SK-N-SH treated with all-trans-retinoic acid at 6 μM for 48 hours (cell line): ENCODE measurements around the gene TMEM213.

Experiments
- ARNTL ChIP-seq: fragments of 450-650 bp; formaldehyde crosslinking; IDR thresholded peaks from 2 replicates; pipeline ENCODE4 v1.5.0; 2020; ENCODE audit warnings: low read depth, mild to moderate bottlenecking, moderate library complexity, borderline replicate concordance
- ISL1 ChIP-seq: fragments of 250-450 bp; sonication (Bioruptor Pico); IDR thresholded peaks from 2 replicates; pipeline ENCODE4 v2.1.2; 2022; ENCODE audit warnings: mild to moderate bottlenecking, moderate library complexity
- OSR1 ChIP-seq: fragments of 250-450 bp; sonication (Bioruptor Pico); IDR thresholded peaks from 2 replicates; pipeline ENCODE4 v1.8.0; 2022; ENCODE audit warnings: moderate library complexity, mild to moderate bottlenecking, inconsistent platforms
- SNAI2 ChIP-seq: fragments of 250-450 bp; sonication (Bioruptor Pico); IDR thresholded peaks from 2 replicates; pipeline ENCODE4 v1.5.0; 2020; ENCODE audit warnings: mild to moderate bottlenecking, moderate library complexity
- TCF4 ChIP-seq: fragments of 250-450 bp; sonication (Bioruptor Pico); IDR thresholded peaks from 2 replicates; pipeline ENCODE4 v1.8.0; 2021; ENCODE audit warnings: mild to moderate bottlenecking, moderate library complexity, borderline replicate concordance
- TOX ChIP-seq: fragments of 250-450 bp; sonication (Bioruptor Pico); IDR thresholded peaks from 2 replicates; pipeline ENCODE4 v1.8.0; 2021; ENCODE audit warnings: mild to moderate bottlenecking, moderate library complexity, borderline replicate concordance
- ZFP3 ChIP-seq: fragments of 250-450 bp; sonication (Bioruptor Pico); IDR thresholded peaks from 2 replicates; pipeline ENCODE4 v1.5.0; 2020; ENCODE audit warnings: mild to moderate bottlenecking, moderate library complexity
- ZNF565 ChIP-seq: fragments of 450-650 bp; formaldehyde crosslinking; conservative IDR thresholded peaks from 2 replicates; pipeline ENCODE4 v1.5.0; 2020; ENCODE audit warnings: low read depth, mild to moderate bottlenecking, moderate library complexity
- ZNF70 ChIP-seq: fragments of 450-650 bp; formaldehyde crosslinking; IDR thresholded peaks from 2 replicates; pipeline ENCODE4 v1.5.0; 2020; ENCODE audit warnings: mild to moderate bottlenecking, moderate library complexity
- TF ChIP-seq, protein P1 (sequence below): fragments of 250-450 bp; sonication (Bioruptor Pico); IDR thresholded peaks from 2 replicates; pipeline ENCODE4 v1.8.0; 2020; ENCODE audit warnings: mild to moderate bottlenecking, moderate library complexity, borderline replicate concordance
- TF ChIP-seq, protein P2 (sequence below): fragments of 250-450 bp; sonication (Bioruptor Pico); IDR thresholded peaks from 2 replicates; pipeline ENCODE4 v1.5.1; 2021; ENCODE audit warnings: mild to moderate bottlenecking, moderate library complexity
- TF ChIP-seq, protein P3 (sequence below): fragments of 250-450 bp; sonication (Bioruptor Pico); IDR thresholded peaks from 2 replicates; pipeline ENCODE4 v1.5.0; 2020; ENCODE audit warnings: mild to moderate bottlenecking, moderate library complexity
- TF ChIP-seq, protein P4 (sequence below): fragments of 250-450 bp; sonication (Bioruptor Pico); IDR thresholded peaks from 2 replicates; pipeline ENCODE4 v1.5.1; 2020; ENCODE audit warnings: low read depth, mild to moderate bottlenecking, moderate library complexity

DNA sequence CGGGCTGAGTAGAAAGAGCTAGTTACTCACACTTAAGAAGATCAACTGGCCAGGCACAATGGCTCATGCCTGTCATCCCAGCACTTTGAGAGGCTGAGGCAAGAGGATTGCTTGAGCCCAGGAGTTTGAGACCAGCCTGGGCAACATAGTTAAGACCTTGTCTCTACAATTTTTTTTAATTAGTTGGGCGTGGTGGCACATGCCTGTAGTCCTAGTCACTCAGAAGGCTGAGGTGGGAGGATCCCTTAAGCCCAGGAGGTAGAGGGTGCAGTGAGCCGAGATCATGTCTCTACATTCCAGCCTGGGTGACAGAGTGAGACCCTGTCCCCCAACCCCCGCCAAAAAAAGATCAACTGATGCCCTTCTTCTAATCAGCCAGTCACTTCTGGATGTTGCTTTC lies 74.8 kb downstream of the TMEM213 start:
- TF ChIP-seq, protein P1, sequence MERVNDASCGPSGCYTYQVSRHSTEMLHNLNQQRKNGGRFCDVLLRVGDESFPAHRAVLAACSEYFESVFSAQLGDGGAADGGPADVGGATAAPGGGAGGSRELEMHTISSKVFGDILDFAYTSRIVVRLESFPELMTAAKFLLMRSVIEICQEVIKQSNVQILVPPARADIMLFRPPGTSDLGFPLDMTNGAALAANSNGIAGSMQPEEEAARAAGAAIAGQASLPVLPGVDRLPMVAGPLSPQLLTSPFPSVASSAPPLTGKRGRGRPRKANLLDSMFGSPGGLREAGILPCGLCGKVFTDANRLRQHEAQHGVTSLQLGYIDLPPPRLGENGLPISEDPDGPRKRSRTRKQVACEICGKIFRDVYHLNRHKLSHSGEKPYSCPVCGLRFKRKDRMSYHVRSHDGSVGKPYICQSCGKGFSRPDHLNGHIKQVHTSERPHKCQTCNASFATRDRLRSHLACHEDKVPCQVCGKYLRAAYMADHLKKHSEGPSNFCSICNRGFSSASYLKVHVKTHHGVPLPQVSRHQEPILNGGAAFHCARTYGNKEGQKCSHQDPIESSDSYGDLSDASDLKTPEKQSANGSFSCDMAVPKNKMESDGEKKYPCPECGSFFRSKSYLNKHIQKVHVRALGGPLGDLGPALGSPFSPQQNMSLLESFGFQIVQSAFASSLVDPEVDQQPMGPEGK = no peak
- TF ChIP-seq ZNF565 (CRISPR knock-in tag) (no peak), ZNF70 (no peak), TOX (CRISPR knock-in tag) (no peak), ISL1 (CRISPR knock-in tag) (no peak), SNAI2 (CRISPR knock-in tag) (no peak), ZFP3 (CRISPR knock-in tag) (no peak), TCF4 (CRISPR knock-in tag) (no peak), OSR1 (CRISPR knock-in tag) (no peak), ARNTL (no peak)
- TF ChIP-seq, protein P2, sequence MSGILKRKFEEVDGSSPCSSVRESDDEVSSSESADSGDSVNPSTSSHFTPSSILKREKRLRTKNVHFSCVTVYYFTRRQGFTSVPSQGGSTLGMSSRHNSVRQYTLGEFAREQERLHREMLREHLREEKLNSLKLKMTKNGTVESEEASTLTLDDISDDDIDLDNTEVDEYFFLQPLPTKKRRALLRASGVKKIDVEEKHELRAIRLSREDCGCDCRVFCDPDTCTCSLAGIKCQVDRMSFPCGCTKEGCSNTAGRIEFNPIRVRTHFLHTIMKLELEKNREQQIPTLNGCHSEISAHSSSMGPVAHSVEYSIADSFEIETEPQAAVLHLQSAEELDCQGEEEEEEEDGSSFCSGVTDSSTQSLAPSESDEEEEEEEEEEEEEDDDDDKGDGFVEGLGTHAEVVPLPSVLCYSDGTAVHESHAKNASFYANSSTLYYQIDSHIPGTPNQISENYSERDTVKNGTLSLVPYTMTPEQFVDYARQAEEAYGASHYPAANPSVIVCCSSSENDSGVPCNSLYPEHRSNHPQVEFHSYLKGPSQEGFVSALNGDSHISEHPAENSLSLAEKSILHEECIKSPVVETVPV (CRISPR knock-in tag) = no peak
- TF ChIP-seq, protein P3, sequence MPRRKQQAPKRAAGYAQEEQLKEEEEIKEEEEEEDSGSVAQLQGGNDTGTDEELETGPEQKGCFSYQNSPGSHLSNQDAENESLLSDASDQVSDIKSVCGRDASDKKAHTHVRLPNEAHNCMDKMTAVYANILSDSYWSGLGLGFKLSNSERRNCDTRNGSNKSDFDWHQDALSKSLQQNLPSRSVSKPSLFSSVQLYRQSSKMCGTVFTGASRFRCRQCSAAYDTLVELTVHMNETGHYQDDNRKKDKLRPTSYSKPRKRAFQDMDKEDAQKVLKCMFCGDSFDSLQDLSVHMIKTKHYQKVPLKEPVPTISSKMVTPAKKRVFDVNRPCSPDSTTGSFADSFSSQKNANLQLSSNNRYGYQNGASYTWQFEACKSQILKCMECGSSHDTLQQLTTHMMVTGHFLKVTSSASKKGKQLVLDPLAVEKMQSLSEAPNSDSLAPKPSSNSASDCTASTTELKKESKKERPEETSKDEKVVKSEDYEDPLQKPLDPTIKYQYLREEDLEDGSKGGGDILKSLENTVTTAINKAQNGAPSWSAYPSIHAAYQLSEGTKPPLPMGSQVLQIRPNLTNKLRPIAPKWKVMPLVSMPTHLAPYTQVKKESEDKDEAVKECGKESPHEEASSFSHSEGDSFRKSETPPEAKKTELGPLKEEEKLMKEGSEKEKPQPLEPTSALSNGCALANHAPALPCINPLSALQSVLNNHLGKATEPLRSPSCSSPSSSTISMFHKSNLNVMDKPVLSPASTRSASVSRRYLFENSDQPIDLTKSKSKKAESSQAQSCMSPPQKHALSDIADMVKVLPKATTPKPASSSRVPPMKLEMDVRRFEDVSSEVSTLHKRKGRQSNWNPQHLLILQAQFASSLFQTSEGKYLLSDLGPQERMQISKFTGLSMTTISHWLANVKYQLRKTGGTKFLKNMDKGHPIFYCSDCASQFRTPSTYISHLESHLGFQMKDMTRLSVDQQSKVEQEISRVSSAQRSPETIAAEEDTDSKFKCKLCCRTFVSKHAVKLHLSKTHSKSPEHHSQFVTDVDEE = no peak
- TF ChIP-seq, protein P4, sequence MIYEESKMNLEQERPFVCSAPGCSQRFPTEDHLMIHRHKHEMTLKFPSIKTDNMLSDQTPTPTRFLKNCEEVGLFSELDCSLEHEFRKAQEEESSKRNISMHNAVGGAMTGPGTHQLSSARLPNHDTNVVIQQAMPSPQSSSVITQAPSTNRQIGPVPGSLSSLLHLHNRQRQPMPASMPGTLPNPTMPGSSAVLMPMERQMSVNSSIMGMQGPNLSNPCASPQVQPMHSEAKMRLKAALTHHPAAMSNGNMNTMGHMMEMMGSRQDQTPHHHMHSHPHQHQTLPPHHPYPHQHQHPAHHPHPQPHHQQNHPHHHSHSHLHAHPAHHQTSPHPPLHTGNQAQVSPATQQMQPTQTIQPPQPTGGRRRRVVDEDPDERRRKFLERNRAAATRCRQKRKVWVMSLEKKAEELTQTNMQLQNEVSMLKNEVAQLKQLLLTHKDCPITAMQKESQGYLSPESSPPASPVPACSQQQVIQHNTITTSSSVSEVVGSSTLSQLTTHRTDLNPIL (CRISPR knock-in tag) = no peak
